Thyroid gland (tissue), 4 donors: ENCODE measurements around the gene MCF2L.

Experiments used
- CTCF ChIP-seq, 6 experiments: fragments of 200-600 bp in 3 of 6; fragments of 450-650 bp in 3 of 6; sonication (generic) in 3 of 6; IDR thresholded peaks; one replicate each; pipeline ENCODE4 v1.5.1; 2016 to 2019; ENCODE audit warnings: antibody characterized with exemption in 6 of 6, mild to moderate bottlenecking in 2 of 6, inconsistent platforms in 1 of 6, moderate library complexity in 1 of 6
- POLR2A ChIP-seq, 2 donors: fragments of 450-650 bp; IDR thresholded peaks; one replicate each; pipeline ENCODE4 v1.6.1; 2017; ENCODE audit warnings: antibody characterized with exemption in 2 of 2, mild to moderate bottlenecking in 2 of 2, moderate library complexity in 1 of 2

- TF ChIP-seq POLR2A (IDR thresholded peaks at IDR 0.05), result no peak
- TF ChIP-seq CTCF (IDR thresholded peaks at IDR 0.05), result no peak
These were observed 64.2 kb downstream of the MCF2L start for GRCh38 chr13:113033054-113033850.
